Activated B cell treated with CpG ODN at 0.5 μM for 24 hours (primary cell): Measurements from ENCODE around the gene OR2T5. TPM values are rescaled to one million over a fixed set of nuclear protein-coding genes. Genes with fewer than 3 reads are reported as not detected.
"Not testable (repeated sequence)": the region's sequence is repeated elsewhere in the genome, so short reads cannot be mapped to it uniquely, and the experiment has no call there.

Experiments
- ATAC-seq: fragments of 200-7000 bp; cut with Tn5 transposase; one replicate; pipeline ENCODE4 v1.10.0; 2021; ENCODE audit warnings: low read depth, mild to moderate bottlenecking, moderate library complexity
- CTCF ChIA-PET: fragments of 350-600 bp; sonication (Branson Sonifier 250); formaldehyde crosslinking; loops from one replicate; lab custom pipeline; 2021; ENCODE audit warnings: antibody characterized with exemption; lab: Charles Lee
- POLR2A ChIA-PET: fragments of 350-600 bp; sonication (Branson Sonifier 250); formaldehyde crosslinking; loops from one replicate; lab custom pipeline; 2021; ENCODE audit warnings: antibody characterized with exemption; lab: Charles Lee
- DNase-seq: peaks from one replicate; pipeline ENCODE4 v3.0.0; 2022
- H3K27ac Mint-ChIP-seq: one replicate; pipeline ENCODE4 v1.8.0; 2020; ENCODE audit warnings: mixed read lengths
- H3K27me3 Mint-ChIP-seq: one replicate; pipeline ENCODE4 v1.8.0; 2021; ENCODE audit warnings: mixed read lengths
- H3K36me3 Mint-ChIP-seq: one replicate; pipeline ENCODE4 v1.8.0; 2021; ENCODE audit warnings: low read depth, mixed read lengths
- H3K4me1 Mint-ChIP-seq: one replicate; pipeline ENCODE4 v1.8.0; 2021; ENCODE audit warnings: mixed read lengths
- H3K4me3 Mint-ChIP-seq: one replicate; pipeline ENCODE4 v1.8.0; 2020; ENCODE audit warnings: mild to moderate bottlenecking, mixed read lengths
- H3K9me3 Mint-ChIP-seq: one replicate; pipeline ENCODE4 v1.8.0; 2020; ENCODE audit warnings: mixed read lengths
- CTCF ChIP-seq: fragments of 200-600 bp; IDR thresholded peaks from one replicate; pipeline ENCODE4 v1.8.0; 2022; ENCODE audit warnings: antibody characterized with exemption, mild to moderate bottlenecking
- intact Hi-C: fragments of 100-400 bp; cut with micrococcal nuclease; formaldehyde crosslinking; loops from one replicate; pipeline ENCODE4 v1.15.1; 2024
- total RNA-seq: library from RNA; stranded (reverse); gene quantifications from 2 replicates; pipeline ENCODE4 v1.2.3, GENCODE V29; 2022

Gene OR2T5
- total RNA-seq, 1 donor from 2014 or later = not detected

DNA sequence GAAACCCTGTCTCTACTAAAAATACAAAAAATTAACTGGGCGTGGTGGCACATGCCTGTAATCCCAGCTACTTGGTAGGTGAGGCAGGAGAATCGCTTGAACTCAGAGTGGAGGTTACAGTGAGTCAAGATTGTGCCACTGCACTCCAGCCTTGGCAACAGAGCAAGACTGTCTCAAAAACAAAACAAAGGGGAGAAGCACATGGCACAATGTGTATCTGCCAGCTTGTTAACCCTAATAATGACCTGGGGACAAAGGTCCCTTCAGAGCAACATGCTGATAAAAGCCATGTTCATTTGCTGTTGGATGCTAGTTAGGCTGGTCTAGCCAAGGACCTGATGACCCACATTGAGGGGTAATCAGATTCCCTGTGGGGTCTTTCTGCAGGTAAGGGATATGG is 31.8 kb upstream of the OR2T5 start:
- intact Hi-C loops = loop anchor here (5.0 kb wide), 1 partner anchor 176 kb away; no protein-coding TSS in a partner anchor
- H3K9me3 Mint-ChIP-seq, H3K27me3 Mint-ChIP-seq, H3K27ac Mint-ChIP-seq, H3K4me1 Mint-ChIP-seq, H3K4me3 Mint-ChIP-seq, CTCF ChIA-PET, ATAC-seq, POLR2A ChIA-PET, DNase-seq, H3K36me3 Mint-ChIP-seq: not testable (repeated sequence)

GRCh38 chr1:248459117-248459516 is 29.3 kb upstream of the OR2T5 start:
- DNase-seq, H3K4me3 Mint-ChIP-seq, H3K36me3 Mint-ChIP-seq, H3K27ac Mint-ChIP-seq, CTCF ChIA-PET, H3K27me3 Mint-ChIP-seq, ATAC-seq, H3K9me3 Mint-ChIP-seq, POLR2A ChIA-PET, H3K4me1 Mint-ChIP-seq: not testable (repeated sequence)
- intact Hi-C loops = loop anchor here (5.0 kb wide), 1 partner anchor 173 kb away; no protein-coding TSS in a partner anchor

- DNase-seq (no peak), ATAC-seq (no peak)
- no peaks in the 10 kb centered on the region for H3K27me3 Mint-ChIP-seq
- H3K9me3 Mint-ChIP-seq = no peaks in the 10 kb centered on the region
- ChIA-PET CTCF (no interaction called here), POLR2A (no interaction called here)
- no peak for TF ChIP-seq CTCF
- no peak overlapping the region for H3K27ac Mint-ChIP-seq
- H3K4me3 Mint-ChIP-seq = no peak overlapping the region
- H3K4me1 Mint-ChIP-seq = no peaks in the 10 kb centered on the region
- H3K36me3 Mint-ChIP-seq = no peaks in the 10 kb centered on the region
- intact Hi-C loops = no loop called here
Observed at GRCh38 chr1:248471154-248471553, 17.2 kb upstream of the OR2T5 start.

GRCh38 chr1:248472111-248472510 is 16.3 kb upstream of the OR2T5 start:
- H3K4me1 Mint-ChIP-seq, H3K4me3 Mint-ChIP-seq, H3K36me3 Mint-ChIP-seq, ATAC-seq, CTCF ChIA-PET, intact Hi-C loops, POLR2A ChIA-PET, H3K27ac Mint-ChIP-seq, H3K9me3 Mint-ChIP-seq, H3K27me3 Mint-ChIP-seq, DNase-seq: not testable (repeated sequence)

GRCh38 chr1:248473051-248473450 is 15.3 kb upstream of the OR2T5 start, which contains the start of gene OR2T3:
TSS of gene OR2T3 (plus strand) at chr1:248473351. CDS start at chr1:248473351, 0 bp downstream.
- H3K4me3 Mint-ChIP-seq, POLR2A ChIA-PET, DNase-seq, H3K27ac Mint-ChIP-seq, H3K4me1 Mint-ChIP-seq, H3K36me3 Mint-ChIP-seq, H3K27me3 Mint-ChIP-seq, intact Hi-C loops, ATAC-seq, H3K9me3 Mint-ChIP-seq, CTCF ChIA-PET: not testable (repeated sequence)

- H3K4me3 Mint-ChIP-seq, POLR2A ChIA-PET, H3K27me3 Mint-ChIP-seq, H3K27ac Mint-ChIP-seq, intact Hi-C loops, H3K4me1 Mint-ChIP-seq, DNase-seq, CTCF ChIA-PET, H3K9me3 Mint-ChIP-seq, ATAC-seq, H3K36me3 Mint-ChIP-seq: not testable (repeated sequence)
Observed at GRCh38 chr1:248475660-248476059, 12.7 kb upstream of the OR2T5 start.

GRCh38 chr1:248481686-248482579 is 6.5 kb upstream of the OR2T5 start:
- POLR2A ChIA-PET, H3K9me3 Mint-ChIP-seq, H3K36me3 Mint-ChIP-seq, intact Hi-C loops, DNase-seq, ATAC-seq, H3K4me1 Mint-ChIP-seq, H3K27ac Mint-ChIP-seq, CTCF ChIA-PET, H3K27me3 Mint-ChIP-seq: not testable (repeated sequence)
- H3K4me3 Mint-ChIP-seq = peak overlapping the region; percentile 52

- H3K9me3 Mint-ChIP-seq, POLR2A ChIA-PET, H3K36me3 Mint-ChIP-seq, CTCF ChIA-PET, ATAC-seq, H3K4me3 Mint-ChIP-seq, H3K27ac Mint-ChIP-seq, intact Hi-C loops, H3K4me1 Mint-ChIP-seq, H3K27me3 Mint-ChIP-seq, DNase-seq: not testable (repeated sequence)
Observed at GRCh38 chr1:248496661-248497060, 8.3 kb downstream of the OR2T5 start.

DNA sequence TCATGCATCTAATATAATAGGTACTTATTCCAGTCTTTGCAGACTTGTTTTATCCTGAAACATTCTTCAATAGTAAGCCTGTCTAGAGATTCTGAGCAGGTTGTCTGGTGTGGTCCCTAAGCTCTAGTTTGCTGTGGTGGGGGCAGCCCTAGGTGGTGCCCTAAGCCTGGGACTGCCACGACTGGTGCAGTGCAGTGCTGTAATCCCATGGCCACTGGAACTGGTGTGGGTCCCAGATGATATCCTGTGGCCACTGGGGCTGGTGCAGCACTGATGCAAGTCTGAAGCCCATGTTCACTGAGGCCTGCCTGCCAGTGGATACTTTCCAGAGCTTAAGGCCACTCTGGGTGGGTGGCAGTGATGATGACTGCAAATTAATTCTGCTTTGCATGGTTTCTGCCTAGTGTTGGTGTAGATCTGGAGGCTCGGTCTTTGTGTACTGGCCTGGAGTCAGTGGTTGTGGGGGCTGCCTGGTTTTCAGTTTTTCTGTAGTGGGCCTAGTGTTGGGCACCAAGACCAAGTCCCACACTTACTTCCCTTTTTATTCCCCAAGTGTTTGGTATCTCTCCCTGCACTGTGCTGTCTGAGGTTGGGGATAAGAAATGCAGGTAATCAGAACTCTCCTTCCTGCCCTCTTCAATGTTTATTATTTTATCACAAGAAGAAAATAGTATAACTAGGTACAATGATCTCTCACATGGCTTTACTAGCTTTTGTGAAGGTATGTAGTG is 12.1 kb downstream of the OR2T5 start:
- H3K9me3 Mint-ChIP-seq, H3K4me3 Mint-ChIP-seq, intact Hi-C loops, H3K4me1 Mint-ChIP-seq, ATAC-seq, POLR2A ChIA-PET, CTCF ChIA-PET, H3K36me3 Mint-ChIP-seq, DNase-seq, H3K27ac Mint-ChIP-seq, H3K27me3 Mint-ChIP-seq: not testable (repeated sequence)

- H3K4me3 Mint-ChIP-seq, ATAC-seq, H3K4me1 Mint-ChIP-seq, CTCF ChIA-PET, H3K27me3 Mint-ChIP-seq, intact Hi-C loops, H3K9me3 Mint-ChIP-seq, H3K27ac Mint-ChIP-seq, POLR2A ChIA-PET, DNase-seq, H3K36me3 Mint-ChIP-seq: not testable (repeated sequence)
Observed at GRCh38 chr1:248507773-248508172, 19.4 kb downstream of the OR2T5 start, which contains the start of gene OR2G6. TSS of gene OR2G6 (plus strand) at chr1:248508073. CDS start at chr1:248521647, 13,574 bp downstream.

DNA sequence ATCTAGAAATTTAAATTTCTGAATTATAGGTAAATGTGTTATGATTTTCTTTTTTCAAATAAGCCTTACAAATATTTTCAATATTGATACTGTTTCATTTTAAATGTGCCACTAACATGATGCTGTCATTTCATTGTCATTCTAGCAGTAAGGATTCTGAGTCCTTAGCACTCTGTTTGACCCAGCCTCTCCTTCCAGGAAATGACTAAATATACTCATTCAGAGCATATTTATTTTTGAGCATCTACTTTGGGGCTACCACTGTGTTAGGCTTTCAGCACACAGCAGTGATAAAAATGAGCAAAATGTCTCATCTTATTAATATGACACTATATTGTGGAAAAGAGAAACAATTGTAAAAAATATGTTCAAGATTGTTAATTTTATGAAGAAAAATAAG is 21.8 kb downstream of the OR2T5 start:
- H3K4me3 Mint-ChIP-seq, ATAC-seq, CTCF ChIA-PET, POLR2A ChIA-PET, intact Hi-C loops, H3K36me3 Mint-ChIP-seq, H3K9me3 Mint-ChIP-seq, H3K4me1 Mint-ChIP-seq, H3K27ac Mint-ChIP-seq, H3K27me3 Mint-ChIP-seq, DNase-seq: not testable (repeated sequence)
